ENCODE measurements around the gene IL12RB2.
"Not testable (repeated sequence)": the region's sequence is repeated elsewhere in the genome, so short reads cannot be mapped to it uniquely, and the experiment has no call there.

The IL12RB2 gene

DNA sequence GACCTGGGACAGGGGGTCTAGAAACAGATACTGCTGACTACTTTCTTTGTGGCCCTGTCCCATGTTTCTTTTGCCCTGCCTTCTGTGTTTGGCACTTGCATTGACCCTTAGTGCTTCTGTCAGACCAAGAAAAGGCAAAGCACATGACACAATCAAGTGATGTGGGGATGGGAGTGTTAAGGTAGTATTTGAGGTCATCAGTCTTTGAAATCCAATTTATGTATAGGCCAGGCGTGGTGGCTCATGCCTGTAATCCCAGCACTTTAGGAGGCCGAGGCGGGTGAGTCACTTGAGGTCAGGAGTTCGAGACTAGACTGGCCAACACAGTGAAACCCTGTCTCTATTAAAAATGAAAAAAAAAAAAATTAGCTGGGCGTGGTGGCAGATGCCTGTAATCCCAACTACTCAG, 96.5 kb downstream of the IL12RB2 start:
- DNase-seq = no peak

DNA sequence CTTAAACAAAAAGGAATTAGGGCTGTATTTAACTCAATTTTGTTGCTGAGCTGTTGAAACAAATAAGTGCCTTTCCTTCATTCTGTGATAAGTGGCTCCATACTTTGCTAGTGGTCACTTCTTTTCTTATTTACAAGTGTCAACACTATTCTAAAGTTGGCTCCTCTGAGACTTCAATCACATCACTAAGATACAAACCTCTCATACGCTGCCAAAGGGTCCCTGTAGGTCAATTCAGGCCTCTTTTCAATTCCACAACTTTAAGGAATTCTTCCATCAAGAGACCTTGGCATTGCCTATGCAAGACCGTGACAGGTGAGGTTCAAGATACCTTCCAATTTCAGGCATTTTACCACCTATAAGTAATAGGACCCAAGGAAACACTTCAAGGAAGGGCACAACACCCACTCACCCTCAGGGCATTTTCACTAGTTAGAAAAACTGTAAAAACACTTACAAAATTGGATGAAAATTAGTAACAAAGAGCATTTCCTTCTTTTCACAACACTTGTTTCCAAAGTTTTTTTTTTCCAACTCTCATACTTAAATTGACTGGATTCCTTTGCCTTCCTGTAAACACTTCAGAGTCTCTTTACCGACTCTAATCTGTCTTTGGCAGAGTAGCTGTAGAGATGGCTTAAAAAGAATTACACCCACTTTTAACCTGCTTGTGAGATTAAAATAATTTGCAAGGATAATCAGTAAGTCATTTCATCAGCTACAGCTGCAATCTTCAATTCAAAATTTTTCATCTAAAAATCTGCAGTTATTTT, 98.0 kb downstream of the IL12RB2 start:
- no peak for DNase-seq

DNA sequence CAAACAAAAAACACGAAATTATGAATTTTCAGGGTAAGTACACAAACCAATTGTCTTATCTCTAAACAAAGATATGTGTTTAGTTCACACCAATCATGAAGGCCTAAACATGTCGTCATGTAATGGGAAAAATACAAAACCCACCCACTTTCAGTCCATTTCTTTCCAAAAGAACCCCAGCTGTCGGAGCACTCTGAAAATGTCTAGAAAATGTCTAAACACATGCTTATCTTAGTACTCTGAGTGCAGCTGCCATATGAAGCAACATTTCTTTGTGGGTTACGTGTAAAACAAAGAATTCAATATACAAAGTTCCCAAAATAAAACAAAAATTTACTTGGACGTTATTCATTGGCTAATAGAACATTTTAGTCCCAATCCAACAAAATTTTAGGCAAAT, 99.8 kb downstream of the IL12RB2 start:
- no peak for DNase-seq

DNA sequence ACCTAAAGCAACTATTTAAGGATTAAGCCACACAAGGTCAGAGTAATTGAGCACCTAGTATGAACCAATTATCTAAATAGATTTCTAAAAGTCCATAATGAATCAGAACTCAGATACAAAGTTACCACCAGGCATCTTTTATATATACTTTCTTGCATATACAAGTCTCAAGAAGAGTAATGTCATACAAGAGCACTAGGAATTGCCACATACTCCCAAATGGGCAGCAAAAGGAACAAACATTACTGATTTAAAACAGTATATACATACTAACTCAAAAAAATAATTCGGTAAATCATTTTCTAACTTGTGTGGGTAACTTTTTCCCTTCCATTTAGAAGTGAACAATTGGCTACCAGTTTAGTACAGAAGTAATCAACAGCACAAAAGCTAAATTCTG, 100.5 kb downstream of the IL12RB2 start:
- no peak for DNase-seq

DNA sequence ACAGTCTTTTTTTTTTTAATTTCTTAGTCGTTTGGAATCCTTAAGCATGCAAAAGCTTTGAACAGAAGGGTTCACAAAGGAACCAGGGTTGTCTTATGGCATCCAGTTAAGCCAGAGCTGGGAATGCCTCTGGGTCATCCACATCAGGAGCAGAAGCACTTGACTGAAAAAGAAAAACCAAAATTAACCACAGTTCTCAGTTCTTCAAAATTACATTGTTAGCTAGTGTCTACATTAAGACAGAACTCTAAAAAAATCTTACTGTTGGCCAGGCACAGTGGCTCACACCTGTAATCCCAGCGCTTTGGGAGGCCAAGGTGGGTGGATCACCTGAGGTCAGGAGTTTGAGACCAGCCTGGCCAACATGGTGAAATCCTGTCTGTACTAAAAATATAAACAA, 105.4 kb downstream of the IL12RB2 start:
- not testable (repeated sequence) for DNase-seq

DNA sequence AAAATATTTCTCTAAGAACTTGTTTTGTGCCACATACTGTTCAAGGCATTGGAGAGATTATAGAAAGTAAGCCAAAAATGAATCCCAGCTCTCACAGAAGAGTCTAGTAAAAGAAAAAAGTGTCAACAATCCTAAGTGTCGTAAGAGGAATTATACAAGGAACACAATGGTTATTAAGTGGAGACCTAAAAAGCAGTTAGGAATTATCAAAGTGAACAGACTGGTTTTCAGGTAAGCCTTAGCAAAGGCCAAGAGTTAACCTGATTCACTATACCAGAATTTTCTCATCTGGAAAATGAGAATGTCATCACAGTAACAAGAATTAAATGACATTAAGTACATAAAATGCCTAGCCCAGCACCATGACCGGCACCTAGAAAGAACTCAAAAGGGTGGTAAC, 106.9 kb downstream of the IL12RB2 start:
- no peak for DNase-seq

DNA sequence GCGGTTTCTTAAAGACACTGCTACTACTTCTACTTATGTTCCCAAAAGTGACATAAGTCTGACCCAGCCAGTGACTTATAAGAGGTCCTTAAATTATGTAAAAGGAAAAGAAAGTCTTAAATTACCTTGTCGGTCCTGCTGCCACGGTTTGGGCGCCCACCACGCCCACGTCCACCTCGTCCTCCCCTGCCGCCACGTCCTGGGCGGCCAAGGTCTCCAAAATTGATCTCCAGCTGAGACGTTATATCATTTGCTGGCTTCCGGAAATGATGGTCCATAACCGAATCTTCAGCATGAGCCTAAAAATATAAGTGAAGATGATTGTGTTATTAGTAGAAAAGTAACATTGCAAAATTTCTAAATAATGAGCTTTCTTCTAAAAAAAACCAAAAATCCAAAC, 107.4 kb downstream of the IL12RB2 start:
- no peak for DNase-seq

DNA sequence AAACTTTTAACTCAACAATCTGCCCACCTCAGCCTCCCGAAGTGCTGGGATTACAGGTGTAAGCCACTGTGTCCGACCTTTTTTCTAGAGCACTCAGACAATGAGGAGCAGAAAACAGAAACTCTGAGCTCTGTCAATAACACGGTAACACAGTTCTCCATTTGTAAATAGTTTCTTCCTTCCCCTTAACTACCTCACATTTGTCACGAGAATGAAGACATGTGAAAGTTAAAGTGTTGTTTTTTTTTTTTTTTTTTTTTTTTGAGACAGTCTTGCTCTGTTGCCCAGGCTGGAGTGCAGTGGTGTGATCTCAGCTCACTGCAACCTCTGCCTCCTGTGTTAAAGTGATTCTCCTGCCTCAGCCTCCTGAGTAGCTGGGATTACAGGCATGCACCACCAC, 110.1 kb downstream of the IL12RB2 start:
- DNase-seq = not testable (repeated sequence)

DNA sequence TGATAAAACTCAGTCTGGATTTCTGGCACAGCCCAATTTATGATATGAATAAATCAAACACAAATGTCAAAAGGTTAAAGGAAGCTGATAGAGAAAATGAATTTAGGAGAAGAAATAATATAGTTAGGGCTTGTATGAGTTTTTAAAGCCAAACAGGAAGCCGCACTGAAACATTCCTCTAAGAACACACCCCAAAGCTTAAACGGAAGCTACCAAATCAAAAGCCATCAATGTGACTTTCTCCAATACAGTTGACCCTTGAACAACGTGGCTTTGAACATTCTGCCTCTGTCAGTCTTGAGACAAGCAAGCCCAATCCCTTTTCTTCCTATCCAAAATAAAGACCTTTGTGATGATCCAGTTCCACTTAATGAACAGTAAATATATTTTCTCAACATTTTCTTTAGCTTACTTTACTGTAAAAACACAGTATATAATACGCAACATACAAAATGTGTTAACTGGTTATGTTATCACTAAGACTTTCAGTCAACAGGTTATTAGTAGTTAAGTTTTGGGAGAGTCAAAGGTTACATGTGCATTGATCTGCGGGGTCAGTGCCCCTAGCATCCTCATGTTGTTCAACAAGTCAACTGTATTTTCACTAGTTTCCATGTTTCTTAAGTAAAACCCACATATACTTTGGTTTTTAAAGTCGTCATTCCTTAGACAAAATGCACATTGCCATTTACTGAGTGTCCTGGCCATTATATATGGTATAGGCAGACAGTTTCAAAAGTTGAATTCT, 111.3 kb downstream of the IL12RB2 start:
- no peak for DNase-seq

DNA sequence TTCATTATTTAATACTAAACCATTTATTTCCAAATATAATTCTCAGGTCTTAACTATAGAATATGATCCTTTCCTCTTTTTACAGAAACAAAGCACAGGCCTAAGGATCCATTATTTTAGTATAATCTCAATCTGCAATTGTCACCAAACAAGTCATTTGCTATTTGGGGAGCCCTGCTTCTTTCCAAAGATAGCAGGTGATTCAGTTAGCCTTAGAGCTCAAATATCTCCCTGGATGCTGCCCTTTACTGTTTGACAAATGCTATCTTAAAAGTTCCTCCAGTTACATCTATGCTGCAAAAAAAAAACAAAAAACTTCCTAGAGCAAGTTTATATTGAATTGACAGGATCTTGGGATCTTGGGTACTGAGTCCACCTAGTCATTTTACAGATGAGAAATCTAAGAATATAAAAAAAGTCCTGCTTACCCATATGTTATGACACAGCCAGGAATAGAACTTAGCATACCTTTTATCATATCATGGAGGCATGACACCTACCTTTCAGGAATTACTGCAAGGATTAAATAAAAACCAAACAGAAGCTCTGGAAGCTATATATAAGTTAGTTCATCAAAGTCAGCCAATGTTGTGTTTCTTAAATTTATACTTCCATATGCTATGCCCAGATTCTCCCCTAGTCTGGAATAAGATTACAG, 113.3 kb downstream of the IL12RB2 start:
- DNase-seq = no peak

DNA sequence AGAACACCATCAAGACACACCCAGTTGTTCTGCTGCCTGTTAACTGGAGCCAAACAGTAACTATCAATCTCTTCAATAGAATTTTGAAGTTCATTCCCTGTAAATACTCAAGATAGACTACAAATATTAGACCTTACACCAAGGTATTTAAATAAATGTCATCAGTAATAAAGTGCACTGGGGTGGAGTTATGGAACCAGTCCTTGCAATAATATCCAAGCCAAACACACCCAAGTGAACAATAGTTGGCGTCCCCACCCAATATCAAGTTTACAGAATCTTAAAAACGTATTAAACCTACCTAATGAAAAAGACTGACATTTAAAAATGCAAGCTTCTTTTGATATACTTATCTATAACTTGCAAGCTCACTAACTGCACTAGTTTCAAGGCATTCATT, 119.8 kb downstream of the IL12RB2 start:
- DNase-seq = no peak

DNA sequence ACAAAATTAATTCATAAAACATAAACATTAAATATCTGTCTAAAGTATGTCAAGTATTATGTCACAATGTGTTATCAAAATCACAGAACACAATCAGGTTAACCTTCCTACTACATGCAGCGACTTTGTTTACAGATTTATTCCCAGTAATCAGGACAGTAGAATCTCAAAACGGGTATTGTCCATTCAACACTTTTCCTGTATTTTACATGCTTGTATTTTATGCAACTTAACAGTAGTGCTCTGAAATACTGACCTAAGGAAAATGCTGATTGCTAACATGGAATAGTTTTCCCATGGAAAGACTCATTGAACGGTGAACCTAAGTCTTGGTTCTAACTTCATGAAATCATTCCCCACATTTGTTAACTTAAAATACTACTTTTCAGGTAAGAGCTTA, 120.3 kb downstream of the IL12RB2 start:
- no peak for DNase-seq

DNA sequence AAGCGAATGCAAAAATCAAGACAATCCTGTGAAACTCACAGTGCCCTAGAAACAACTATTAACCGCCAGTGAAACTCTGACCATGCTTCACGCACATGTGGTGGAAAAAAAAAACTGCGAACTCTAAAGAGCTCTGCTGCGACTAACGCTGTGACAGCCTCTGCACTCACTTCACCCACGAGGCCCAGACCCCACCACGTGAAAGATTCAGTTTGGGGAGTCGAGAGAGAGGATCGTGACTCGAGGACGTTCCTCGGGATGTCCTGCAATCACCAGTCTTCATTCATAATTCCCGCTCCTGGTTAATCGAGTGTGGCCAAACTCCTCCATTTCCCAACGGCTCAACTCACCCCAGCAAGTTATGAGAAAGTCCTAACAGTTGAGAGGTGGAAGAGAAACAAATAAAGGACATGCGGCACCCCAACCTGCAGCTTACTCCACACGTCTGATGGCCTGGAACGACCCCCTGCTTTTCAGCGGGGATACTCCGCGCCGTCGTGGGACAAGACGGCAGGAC, 121.4 kb downstream of the IL12RB2 start:
- no peak for DNase-seq

DNA sequence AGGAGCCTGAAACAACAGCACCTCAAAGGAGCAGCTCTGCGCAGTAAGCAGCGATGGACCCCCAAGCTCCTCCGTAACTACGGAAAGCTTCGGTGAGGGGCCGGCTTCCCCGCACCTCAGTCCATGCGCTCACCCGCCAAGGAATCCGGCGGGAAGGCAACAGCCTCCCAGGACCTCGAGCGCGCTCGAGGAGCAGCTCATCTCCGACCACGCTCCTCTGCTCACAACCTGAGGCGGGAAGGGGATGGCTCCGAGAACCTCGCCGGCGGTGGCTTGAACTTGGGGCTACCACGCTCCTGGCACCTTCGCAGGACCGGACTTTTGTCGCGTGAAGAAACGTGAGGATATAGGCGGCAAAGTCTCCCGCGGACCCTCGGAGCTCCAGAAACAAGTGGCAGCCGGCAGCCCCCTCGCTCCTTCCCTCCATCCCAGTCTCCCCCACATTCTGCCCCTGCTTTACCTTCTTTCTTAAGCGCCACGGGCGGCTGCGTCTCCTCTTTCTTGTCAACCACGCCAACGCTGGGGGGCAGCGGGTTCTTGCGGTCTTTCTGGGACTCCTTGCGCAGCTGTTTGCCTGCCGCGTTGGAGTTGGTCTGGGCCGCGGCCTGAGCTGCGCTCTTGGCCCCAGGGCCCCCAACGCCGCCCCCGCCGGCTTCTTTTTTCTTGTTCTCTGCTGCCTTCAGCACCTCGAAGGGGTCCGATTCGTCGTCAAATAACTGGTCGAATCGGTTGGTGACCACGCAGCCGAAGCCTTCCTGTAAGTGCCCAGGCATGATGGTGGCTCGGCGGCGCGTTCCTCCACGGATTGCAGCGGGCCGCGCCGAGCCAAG, 122.1 kb downstream of the IL12RB2 start:
- DNase-seq = no peak

DNA sequence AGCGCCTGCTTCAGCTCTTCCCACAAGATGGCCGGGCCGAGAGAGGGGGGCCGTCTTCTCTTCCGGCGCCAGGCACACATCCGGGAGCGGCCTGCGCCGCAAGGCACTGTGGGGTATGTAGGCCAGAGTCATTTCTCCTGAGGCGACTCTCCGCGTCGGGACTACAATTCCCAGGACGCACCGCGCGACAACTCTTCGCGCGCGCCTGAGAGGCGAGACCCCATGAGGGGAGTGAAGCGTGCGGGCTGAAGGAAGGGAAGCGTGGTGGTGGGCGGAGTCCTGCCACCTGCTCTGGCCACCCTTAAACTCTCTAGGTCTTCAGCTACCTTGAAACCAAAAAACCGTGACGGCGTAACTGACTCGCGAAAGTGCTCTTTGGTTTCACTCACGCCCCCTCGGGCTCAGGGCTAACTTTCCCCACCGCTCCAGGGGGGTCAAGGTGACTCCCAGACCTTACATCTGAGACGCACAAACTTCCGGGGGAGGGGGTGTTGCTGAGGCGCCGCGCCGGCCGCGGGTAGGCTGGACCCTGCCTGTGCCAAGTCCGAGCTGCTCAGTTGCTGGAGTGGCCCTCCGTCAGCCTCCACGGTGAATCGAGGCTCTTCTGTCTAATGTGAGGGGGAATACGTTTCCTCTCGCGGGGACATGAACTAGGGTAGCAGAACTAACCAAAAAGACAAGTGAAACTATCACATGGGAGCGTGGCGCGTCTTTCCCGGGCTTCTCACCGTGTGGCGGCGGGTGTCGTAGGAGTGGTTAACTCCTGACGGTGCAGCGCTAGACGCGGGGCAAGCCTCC, 122.9 kb downstream of the IL12RB2 start, which contains the start of gene SERBP1:
Gene SERBP1 (minus strand): TSS at position 45 of the 798 bp plus-strand sequence. CDS start 102 bp downstream, outside the sequence.
- peak; percentile 93 for DNase-seq

DNA sequence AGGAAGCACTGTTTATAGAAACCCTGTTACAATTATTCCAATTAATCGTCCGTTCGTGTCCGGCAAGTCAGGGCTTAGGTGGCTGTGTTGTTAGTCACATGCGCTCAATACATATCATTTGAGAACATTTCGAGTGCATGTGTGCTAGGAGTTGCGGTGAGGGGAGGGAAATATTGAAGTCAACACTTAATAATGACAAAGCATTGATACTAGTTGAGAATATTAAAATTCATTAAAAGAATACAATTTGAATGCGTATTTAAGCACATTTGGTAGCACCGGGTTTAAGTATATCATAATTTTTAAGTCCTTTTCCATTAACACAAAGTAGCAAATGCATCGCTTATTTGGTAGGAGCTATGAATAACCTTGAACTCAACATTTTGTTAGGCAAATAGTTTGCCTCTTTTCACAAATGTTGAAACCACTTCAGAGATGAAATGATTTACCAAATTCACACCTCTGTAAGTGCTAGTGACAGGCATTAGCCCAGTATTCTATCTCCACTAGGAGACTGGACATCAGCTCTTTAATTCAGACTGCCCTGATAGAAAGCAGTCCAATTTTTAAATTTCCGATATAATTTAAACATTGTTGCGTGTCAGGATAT, 123.6 kb downstream of the IL12RB2 start:
- no peak for DNase-seq

DNA sequence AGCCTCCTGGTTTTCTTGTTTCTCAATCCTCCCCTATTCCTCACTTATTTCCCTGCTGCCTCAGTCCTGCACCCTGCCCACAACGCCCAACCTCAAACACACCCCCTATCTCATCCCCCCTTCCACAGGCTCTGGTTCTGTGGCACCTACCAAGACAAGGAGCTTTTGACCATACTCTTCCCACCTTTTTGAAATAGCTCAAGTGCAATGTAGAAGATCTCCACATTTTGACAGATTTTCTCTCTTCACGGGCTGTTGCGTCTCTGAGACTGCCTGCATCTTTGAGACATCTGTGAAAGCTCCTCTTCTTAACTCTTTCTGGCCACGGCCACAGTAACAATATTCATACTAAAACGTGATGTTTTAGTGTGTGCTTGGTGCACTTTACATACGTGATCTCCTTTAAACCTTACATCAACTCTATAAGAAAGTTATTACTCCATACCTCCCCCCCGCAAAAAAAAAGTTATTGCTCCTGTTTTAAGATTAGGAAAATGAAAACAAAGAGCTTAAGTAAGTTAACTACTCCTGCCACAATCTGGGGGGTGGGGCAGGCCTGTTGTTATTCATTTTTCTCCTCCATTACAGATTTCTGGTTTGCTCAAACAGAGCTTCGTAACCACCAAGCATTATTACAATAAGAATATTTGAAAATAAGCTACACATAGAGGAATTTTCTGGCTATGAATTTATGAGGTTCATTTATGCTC, 124.4 kb downstream of the IL12RB2 start:
- DNase-seq = no peak

DNA sequence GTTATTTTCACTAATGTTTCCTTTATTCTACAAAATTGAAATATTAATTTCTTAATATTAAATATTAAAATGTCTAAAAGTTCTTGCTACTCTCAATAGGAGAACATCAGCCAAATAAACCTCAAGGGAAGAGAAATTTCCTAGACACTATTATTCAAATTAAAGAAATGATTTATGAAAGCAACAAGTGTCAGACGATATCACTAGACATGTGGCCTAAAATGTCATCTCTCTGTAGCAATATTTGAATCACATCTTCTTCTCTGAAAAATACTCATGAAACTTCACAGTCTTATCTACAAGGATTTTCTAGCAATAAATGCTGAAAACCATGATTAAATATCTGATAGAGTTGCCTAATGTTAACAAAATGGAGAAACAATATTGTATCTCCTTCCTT, 125.1 kb downstream of the IL12RB2 start:
- DNase-seq = no peak

DNA sequence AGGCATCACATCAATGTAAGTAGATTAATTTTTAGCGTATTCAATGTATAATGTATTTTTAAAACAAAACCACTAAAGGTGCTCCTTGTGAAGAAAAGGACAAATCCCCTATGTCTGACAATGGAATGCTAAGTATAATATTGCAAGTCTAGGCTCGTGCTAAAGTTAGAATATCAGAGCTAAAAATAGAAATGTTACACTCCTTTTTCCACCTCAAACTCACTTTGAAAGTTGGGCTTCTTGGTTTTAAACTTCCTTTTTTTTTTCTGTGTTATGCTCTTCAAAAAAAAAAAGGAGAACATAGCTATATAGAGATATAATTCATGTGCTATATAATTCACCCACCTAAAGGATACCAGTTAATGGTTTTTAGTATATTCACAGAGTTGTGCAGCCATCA, 126.2 kb downstream of the IL12RB2 start:
- no peak for DNase-seq

DNA sequence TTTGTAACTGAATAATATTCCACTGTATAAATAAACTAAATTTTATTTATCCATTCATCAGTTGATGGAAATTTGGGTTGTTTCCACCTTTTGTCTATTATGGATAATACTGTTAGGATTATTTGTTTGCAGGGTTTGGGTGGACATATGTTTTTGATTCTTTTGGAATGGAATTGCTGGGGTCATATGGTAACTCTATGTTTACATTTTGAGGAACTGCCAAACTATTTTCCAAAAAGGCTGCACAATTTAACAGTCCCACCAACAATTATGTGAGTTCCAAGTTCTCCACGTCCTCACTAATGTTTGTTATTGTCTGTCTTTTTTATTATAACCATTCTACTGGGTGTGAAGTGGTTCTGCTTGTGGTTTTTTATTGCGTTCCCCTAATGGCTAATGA, 126.8 kb downstream of the IL12RB2 start:
- no peak for DNase-seq
